Measurements from ENCODE around the gene TSR3.

TSR3 gene

GRCh38 chr16:1308036-1308976, 43.4 kb downstream of the TSR3 start:
- TF ChIP-seq FOXP2 (optimal IDR thresholded peaks at IDR 0.05; ENCODE audit: borderline replicate concordance, extremely low read depth, extremely low read length, insufficient read depth) (no peak), POLR2AphosphoS5 (IDR thresholded peaks at IDR 0.05; ENCODE audit: low read depth, low read length) (no peak), TAF1 (IDR thresholded peaks at IDR 0.05; ENCODE audit: borderline replicate concordance, insufficient read depth, low read length) (no peak), SIN3A (IDR thresholded peaks at IDR 0.05; ENCODE audit: borderline replicate concordance, insufficient read depth, low read length) (no peak)
- TF ChIP-seq, protein P1, sequence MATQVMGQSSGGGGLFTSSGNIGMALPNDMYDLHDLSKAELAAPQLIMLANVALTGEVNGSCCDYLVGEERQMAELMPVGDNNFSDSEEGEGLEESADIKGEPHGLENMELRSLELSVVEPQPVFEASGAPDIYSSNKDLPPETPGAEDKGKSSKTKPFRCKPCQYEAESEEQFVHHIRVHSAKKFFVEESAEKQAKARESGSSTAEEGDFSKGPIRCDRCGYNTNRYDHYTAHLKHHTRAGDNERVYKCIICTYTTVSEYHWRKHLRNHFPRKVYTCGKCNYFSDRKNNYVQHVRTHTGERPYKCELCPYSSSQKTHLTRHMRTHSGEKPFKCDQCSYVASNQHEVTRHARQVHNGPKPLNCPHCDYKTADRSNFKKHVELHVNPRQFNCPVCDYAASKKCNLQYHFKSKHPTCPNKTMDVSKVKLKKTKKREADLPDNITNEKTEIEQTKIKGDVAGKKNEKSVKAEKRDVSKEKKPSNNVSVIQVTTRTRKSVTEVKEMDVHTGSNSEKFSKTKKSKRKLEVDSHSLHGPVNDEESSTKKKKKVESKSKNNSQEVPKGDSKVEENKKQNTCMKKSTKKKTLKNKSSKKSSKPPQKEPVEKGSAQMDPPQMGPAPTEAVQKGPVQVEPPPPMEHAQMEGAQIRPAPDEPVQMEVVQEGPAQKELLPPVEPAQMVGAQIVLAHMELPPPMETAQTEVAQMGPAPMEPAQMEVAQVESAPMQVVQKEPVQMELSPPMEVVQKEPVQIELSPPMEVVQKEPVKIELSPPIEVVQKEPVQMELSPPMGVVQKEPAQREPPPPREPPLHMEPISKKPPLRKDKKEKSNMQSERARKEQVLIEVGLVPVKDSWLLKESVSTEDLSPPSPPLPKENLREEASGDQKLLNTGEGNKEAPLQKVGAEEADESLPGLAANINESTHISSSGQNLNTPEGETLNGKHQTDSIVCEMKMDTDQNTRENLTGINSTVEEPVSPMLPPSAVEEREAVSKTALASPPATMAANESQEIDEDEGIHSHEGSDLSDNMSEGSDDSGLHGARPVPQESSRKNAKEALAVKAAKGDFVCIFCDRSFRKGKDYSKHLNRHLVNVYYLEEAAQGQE (IDR thresholded peaks at IDR 0.05; ENCODE audit: insufficient read depth in 1 of 2, low read depth in 2 of 2, low read length in 2 of 2) = no peak

GRCh38 chr16:1306334-1306733, 45.3 kb downstream of the TSR3 start:
- TF ChIP-seq, protein P1 (IDR thresholded peaks at IDR 0.05; ENCODE audit: insufficient read depth in 1 of 2, low read depth in 2 of 2, low read length in 2 of 2) = no peak
- TF ChIP-seq POLR2AphosphoS5 (IDR thresholded peaks at IDR 0.05; ENCODE audit: low read depth, low read length) = no peak
- no peak for TF ChIP-seq SIN3A (IDR thresholded peaks at IDR 0.05; ENCODE audit: borderline replicate concordance, insufficient read depth, low read length)
- no peak for TF ChIP-seq TAF1 (IDR thresholded peaks at IDR 0.05; ENCODE audit: borderline replicate concordance, insufficient read depth, low read length)
- no peak for TF ChIP-seq FOXP2 (optimal IDR thresholded peaks at IDR 0.05; ENCODE audit: borderline replicate concordance, extremely low read depth, extremely low read length, insufficient read depth)

DNA sequence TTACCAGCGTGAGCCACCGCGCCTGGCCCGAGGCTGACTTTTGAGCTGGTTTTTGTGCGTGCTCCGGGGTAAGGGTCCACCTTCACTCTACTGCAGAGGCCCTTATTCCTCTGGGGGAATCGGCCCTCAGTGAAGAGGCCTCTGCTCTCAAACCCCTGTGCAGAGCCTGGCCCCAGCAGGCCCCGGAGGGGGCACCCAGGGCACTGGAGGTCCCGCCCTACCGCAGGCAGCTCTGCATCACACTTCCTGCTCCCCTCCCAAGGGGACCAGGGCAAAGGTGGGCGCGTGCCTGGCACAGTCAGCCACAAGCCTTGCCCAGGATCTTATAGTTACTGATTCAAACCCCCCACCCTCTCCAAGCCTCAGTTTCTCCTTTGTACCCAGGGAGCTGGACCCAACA, 45.9 kb downstream of the TSR3 start:
- TF ChIP-seq SIN3A (IDR thresholded peaks at IDR 0.05; ENCODE audit: borderline replicate concordance, insufficient read depth, low read length) = no peak
- TF ChIP-seq POLR2AphosphoS5 (IDR thresholded peaks at IDR 0.05; ENCODE audit: low read depth, low read length) = no peak
- no peak for TF ChIP-seq FOXP2 (optimal IDR thresholded peaks at IDR 0.05; ENCODE audit: borderline replicate concordance, extremely low read depth, extremely low read length, insufficient read depth)
- no peak for TF ChIP-seq TAF1 (IDR thresholded peaks at IDR 0.05; ENCODE audit: borderline replicate concordance, insufficient read depth, low read length)
- TF ChIP-seq, protein P1 (IDR thresholded peaks at IDR 0.05; ENCODE audit: insufficient read depth in 1 of 2, low read depth in 2 of 2, low read length in 2 of 2) = no peak

- TF ChIP-seq TAF1 (IDR thresholded peaks at IDR 0.05; ENCODE audit: borderline replicate concordance, insufficient read depth, low read length) (no peak), POLR2AphosphoS5 (IDR thresholded peaks at IDR 0.05; ENCODE audit: low read depth, low read length) (no peak), SIN3A (IDR thresholded peaks at IDR 0.05; ENCODE audit: borderline replicate concordance, insufficient read depth, low read length) (no peak), FOXP2 (optimal IDR thresholded peaks at IDR 0.05; ENCODE audit: borderline replicate concordance, extremely low read depth, extremely low read length, insufficient read depth) (no peak)
- TF ChIP-seq, protein P1 (IDR thresholded peaks at IDR 0.05; ENCODE audit: insufficient read depth in 1 of 2, low read depth in 2 of 2, low read length in 2 of 2) = no peak
These were observed 50.1 kb downstream of the TSR3 start for GRCh38 chr16:1301562-1301961.
